ENCODE results near the gene CROCC2. TPM values are rescaled to one million over a fixed set of nuclear protein-coding genes. Genes with fewer than 3 reads are reported as not detected.

CROCC2 gene
- total RNA-seq, 1 experiment from 2014 or later = not detected

- intact Hi-C loops (cut with micrococcal nuclease) = no loop called here
- H3K79me2 ChIP-seq (ENCODE audit: insufficient read depth, low read length) = no peaks in the 10 kb centered on the region
- no TSS peak for BruUV-seq (replicated peaks)
- H3K4me2 ChIP-seq (ENCODE audit: low read length) = no peak overlapping the region
- no peaks in the 10 kb centered on the region for H3K27me3 ChIP-seq (ENCODE audit: insufficient read depth, low read length)
- CTCF ChIA-PET = no interaction called here
- RAD21 ChIA-PET (ENCODE audit: low non-redundant PET in 1 of 2, low total read pairs in 2 of 2, uncharacterized antibody in 2 of 2, unreplicated experiment in 2 of 2) = no interaction called here
- no peaks in the 10 kb centered on the region for H3K36me3 ChIP-seq (ENCODE audit: control insufficient read depth in 1 of 2, insufficient read depth in 2 of 2, low read length in 2 of 2)
- H3K9me2 ChIP-seq (ENCODE audit: insufficient read depth) = no peaks in the 10 kb centered on the region
- no peak overlapping the region for H3K9ac ChIP-seq (ENCODE audit: low read length)
- no peak overlapping the region for H3K27ac ChIP-seq (ENCODE audit: low read depth, low read length)
- POLR2A ChIA-PET = no interaction called here
- H4K20me1 ChIP-seq (ENCODE audit: insufficient read depth) = no peaks in the 10 kb centered on the region
- ATAC-seq (no peak), DNase-seq (ENCODE audit: low read depth, low spot score) (no peak)
- TF ChIP-seq ATF3 (IDR thresholded peaks at IDR 0.05) = no peak
- TF ChIP-seq ZFX (IDR thresholded peaks at IDR 0.05) = no peak
- TF ChIP-seq POLR2A (IDR thresholded peaks at IDR 0.05; ENCODE audit: borderline replicate concordance, extremely low read depth, insufficient read depth, insufficient read length) = no peak
- TF ChIP-seq FOSL1 (IDR thresholded peaks at IDR 0.05; ENCODE audit: low read depth) = no peak
- no peak for TF ChIP-seq SIN3A (IDR thresholded peaks at IDR 0.05; ENCODE audit: low read depth)
- TF ChIP-seq EZH2 (IDR thresholded peaks at IDR 0.05) = no peak
- no peak for TF ChIP-seq JUND (IDR thresholded peaks at IDR 0.05)
- no peak for TF ChIP-seq REST (IDR thresholded peaks at IDR 0.05; ENCODE audit: low read depth)
- no peak for TF ChIP-seq EGR1 (IDR thresholded peaks at IDR 0.05; ENCODE audit: low read depth)
- no peak for TF ChIP-seq ZNF274 (IDR thresholded peaks at IDR 0.05; ENCODE audit: low read depth, low read length)
- no peak for TF ChIP-seq EZH2phosphoT487 (IDR thresholded peaks at IDR 0.05; ENCODE audit: borderline replicate concordance)
- no peak for TF ChIP-seq SRF (IDR thresholded peaks at IDR 0.05; ENCODE audit: low read depth)
- TF ChIP-seq CEBPB (IDR thresholded peaks at IDR 0.05; ENCODE audit: low read depth) = no peak
- TF ChIP-seq, protein P1, sequence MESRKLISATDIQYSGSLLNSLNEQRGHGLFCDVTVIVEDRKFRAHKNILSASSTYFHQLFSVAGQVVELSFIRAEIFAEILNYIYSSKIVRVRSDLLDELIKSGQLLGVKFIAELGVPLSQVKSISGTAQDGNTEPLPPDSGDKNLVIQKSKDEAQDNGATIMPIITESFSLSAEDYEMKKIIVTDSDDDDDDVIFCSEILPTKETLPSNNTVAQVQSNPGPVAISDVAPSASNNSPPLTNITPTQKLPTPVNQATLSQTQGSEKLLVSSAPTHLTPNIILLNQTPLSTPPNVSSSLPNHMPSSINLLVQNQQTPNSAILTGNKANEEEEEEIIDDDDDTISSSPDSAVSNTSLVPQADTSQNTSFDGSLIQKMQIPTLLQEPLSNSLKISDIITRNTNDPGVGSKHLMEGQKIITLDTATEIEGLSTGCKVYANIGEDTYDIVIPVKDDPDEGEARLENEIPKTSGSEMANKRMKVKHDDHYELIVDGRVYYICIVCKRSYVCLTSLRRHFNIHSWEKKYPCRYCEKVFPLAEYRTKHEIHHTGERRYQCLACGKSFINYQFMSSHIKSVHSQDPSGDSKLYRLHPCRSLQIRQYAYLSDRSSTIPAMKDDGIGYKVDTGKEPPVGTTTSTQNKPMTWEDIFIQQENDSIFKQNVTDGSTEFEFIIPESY (IDR thresholded peaks at IDR 0.05; ENCODE audit: extremely low read depth, insufficient replicate concordance, low read length) = no peak
- no peak overlapping the region for H3K4me3 ChIP-seq (replicated peaks in 1 of 2; ENCODE audit: low read depth in 1 of 2, low read length in 2 of 2)
- H3K9me3 ChIP-seq (ENCODE audit: control insufficient read depth in 1 of 2, insufficient read depth in 1 of 2, low read depth in 1 of 2, low read length in 2 of 2) = no peaks in the 10 kb centered on the region
- no peaks in the 10 kb centered on the region for H3K4me1 ChIP-seq (ENCODE audit: control insufficient read depth in 1 of 2, insufficient read depth in 2 of 2, low read length in 2 of 2)
- no peak overlapping the region for H2AFZ ChIP-seq (ENCODE audit: low read depth, low read length, poor library complexity, severe bottlenecking)
These were observed 27.7 kb upstream of the CROCC2 start for GRCh38 chr2:240878341-240878936.
